ENCODE measurements around the gene RNF149. TPM values are rescaled to one million over a fixed set of nuclear protein-coding genes. Genes with fewer than 3 reads are reported as not detected.
A peak's percentile ranks its signal among the peaks of the same experiment; 100 is the strongest.

Gene RNF149
- total RNA-seq, 1 donor from 2014 or later: 94.0 TPM

- Histone ChIP-seq H3K27ac (no peak overlapping the region), H3K9me3 (no peaks in the 10 kb centered on the region), H3K27me3 (no peaks in the 10 kb centered on the region), H3K36me3 (peaks cover 87% of the 10 kb centered on the region), H3K4me3 (no peak overlapping the region), H3K4me1 (no peaks in the 10 kb centered on the region)
- no peak for TF ChIP-seq CTCF (IDR thresholded peaks at IDR 0.05)
- no peak for DNase-seq
- no peak for ATAC-seq
- intact Hi-C loops (cut with DNase I): no loop called here
These were observed 37.7 kb downstream of the RNF149 start for GRCh38 chr2:101270700-101271259.

- no peaks in the 10 kb centered on the region for H3K9me3 ChIP-seq
- no peaks in the 10 kb centered on the region for H3K27me3 ChIP-seq
- H3K36me3 ChIP-seq: peaks cover 96% of the 10 kb centered on the region
- H3K27ac ChIP-seq: no peak overlapping the region
- DNase-seq: no peak
- peak; percentile 41 for ATAC-seq
- intact Hi-C loops (cut with DNase I): no loop called here
- H3K4me1 ChIP-seq: no peaks in the 10 kb centered on the region
- H3K4me3 ChIP-seq: no peak overlapping the region
- no peak for TF ChIP-seq CTCF (IDR thresholded peaks at IDR 0.05)
These were observed 40.5 kb downstream of the RNF149 start for GRCh38 chr2:101267671-101268656.

- DNase-seq: no peak
- Histone ChIP-seq H3K4me3 (no peak overlapping the region), H3K27me3 (no peaks in the 10 kb centered on the region), H3K9me3 (no peaks in the 10 kb centered on the region), H3K36me3 (peaks cover 93% of the 10 kb centered on the region), H3K4me1 (no peaks in the 10 kb centered on the region), H3K27ac (no peak overlapping the region)
- peak; percentile 74 for ATAC-seq
- TF ChIP-seq CTCF (IDR thresholded peaks at IDR 0.05): no peak
- intact Hi-C loops (cut with DNase I): no loop called here
These were observed 42.5 kb downstream of the RNF149 start for GRCh38 chr2:101265893-101266499.

- H3K36me3 ChIP-seq: peaks cover 85% of the 10 kb centered on the region
- no peak for ATAC-seq
- H3K27me3 ChIP-seq: no peaks in the 10 kb centered on the region
- H3K4me3 ChIP-seq: no peak overlapping the region
- intact Hi-C loops (cut with DNase I): no loop called here
- no peaks in the 10 kb centered on the region for H3K4me1 ChIP-seq
- no peak for DNase-seq
- TF ChIP-seq CTCF (IDR thresholded peaks at IDR 0.05): no peak
- no peaks in the 10 kb centered on the region for H3K9me3 ChIP-seq
- no peak overlapping the region for H3K27ac ChIP-seq
These were observed 44.1 kb downstream of the RNF149 start for GRCh38 chr2:101264360-101264939.

GRCh38 chr2:101263377-101263800 is 45.1 kb downstream of the RNF149 start:
- ATAC-seq (no peak), DNase-seq (no peak)
- H3K27me3 ChIP-seq: no peaks in the 10 kb centered on the region
- peaks cover 84% of the 10 kb centered on the region for H3K36me3 ChIP-seq
- H3K4me1 ChIP-seq: no peaks in the 10 kb centered on the region
- H3K9me3 ChIP-seq: no peaks in the 10 kb centered on the region
- TF ChIP-seq CTCF (IDR thresholded peaks at IDR 0.05): no peak
- H3K4me3 ChIP-seq: no peak overlapping the region
- H3K27ac ChIP-seq: no peak overlapping the region
- intact Hi-C loops (cut with DNase I): no loop called here

All from upper lobe of right lung (tissue), 1 donor.